NCI-H2196 treated with DMSO at 0.1 percent for 48 hours (cell line): ENCODE data around the gene ATF7IP2.
"Not testable (repeated sequence)": the region's sequence is repeated elsewhere in the genome, so short reads cannot be mapped to it uniquely, and the experiment has no call there.

Source experiments
- DNase-seq: peaks from one replicate; lab custom pipeline; 2025; ENCODE audit not compliant: unreplicated experiment; lab: John Stamatoyannopoulos, UW

Gene ATF7IP2, protein sequence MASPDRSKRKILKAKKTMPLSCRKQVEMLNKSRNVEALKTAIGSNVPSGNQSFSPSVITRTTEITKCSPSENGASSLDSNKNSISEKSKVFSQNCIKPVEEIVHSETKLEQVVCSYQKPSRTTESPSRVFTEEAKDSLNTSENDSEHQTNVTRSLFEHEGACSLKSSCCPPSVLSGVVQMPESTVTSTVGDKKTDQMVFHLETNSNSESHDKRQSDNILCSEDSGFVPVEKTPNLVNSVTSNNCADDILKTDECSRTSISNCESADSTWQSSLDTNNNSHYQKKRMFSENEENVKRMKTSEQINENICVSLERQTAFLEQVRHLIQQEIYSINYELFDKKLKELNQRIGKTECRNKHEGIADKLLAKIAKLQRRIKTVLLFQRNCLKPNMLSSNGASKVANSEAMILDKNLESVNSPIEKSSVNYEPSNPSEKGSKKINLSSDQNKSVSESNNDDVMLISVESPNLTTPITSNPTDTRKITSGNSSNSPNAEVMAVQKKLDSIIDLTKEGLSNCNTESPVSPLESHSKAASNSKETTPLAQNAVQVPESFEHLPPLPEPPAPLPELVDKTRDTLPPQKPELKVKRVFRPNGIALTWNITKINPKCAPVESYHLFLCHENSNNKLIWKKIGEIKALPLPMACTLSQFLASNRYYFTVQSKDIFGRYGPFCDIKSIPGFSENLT

DNA sequence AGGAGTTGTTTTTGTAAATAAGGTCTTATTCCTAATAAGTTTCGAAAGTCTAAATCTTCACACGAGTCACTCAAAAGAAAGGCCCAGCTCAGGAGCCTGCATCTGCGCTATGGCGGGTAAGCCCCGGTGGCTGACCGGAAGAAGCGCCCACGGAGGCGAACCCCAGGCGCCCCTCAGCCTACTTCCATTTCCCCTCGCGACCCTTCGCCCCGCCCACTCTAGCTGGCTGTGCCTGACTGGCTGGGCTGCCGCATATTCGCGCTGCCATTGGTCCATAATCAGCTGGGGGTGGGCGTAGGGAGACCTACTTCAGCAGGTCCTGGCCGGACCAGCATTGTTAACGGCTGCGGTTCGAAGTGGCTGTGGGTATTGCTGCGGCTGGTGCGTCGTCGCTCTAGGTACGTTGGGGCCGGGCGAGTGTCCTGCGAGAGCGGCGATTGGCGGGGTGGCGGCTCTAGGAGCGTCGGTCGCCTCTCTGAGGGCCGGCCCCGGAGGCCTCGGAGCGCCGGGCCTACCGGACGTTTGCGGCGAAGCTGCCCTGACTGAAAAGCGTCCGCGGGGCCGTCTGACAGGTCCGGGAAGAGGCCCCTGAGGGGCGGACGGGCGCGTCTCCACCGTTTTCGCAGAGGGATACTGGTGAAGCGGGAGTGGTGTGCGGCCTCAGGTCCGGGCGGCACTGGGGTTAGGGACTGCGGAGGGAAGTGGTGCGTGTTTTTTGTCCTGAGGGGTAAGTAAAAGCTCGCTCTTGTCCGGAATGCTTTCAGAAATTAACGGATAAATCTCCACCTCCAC is at the start of gene ATF7IP2:
ATF7IP2 (plus strand) TSS at position 337 of the 792 bp plus-strand sequence. CDS start 44,560 bp downstream, outside the sequence.
- DNase-seq = no peak

- DNase-seq = no peak
Observed at GRCh38 chr16:10338426-10338825, 47.4 kb upstream of the ATF7IP2 start.

- no peak for DNase-seq
Observed at GRCh38 chr16:10339777-10340732, 45.8 kb upstream of the ATF7IP2 start.

DNA sequence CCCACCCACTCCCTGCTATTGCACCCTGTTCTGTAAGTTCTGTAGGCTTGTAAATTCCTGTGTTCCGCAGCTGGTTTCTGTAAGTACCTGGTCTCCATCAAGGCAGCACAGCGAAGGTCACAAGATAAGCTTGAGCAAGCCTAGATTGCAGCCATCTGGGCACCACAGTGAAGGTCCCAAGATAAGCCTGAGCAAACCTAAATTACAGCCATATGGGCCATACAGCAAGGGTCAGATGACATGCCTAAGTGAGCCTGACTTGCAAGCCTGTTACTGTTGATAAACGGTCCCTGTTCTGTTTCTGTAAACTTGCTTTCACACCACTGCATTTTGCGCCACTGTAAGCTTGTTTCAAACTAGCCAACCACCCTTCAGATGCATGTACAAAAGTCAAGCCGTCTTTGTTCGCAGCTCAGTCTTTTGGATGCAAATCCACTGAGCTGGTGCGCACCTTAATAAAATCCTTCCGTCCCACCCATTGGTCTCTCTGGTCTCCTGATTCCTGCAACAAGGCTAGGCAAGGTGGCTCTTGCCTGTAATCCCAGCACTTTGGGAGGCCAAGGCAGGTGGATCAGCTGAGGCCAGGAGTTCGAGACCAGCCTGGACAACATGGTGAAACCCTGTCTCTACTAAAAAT is 42.6 kb upstream of the ATF7IP2 start:
- DNase-seq = no peak

GRCh38 chr16:10344699-10345098 is 41.2 kb upstream of the ATF7IP2 start:
- DNase-seq = not testable (repeated sequence)

DNA sequence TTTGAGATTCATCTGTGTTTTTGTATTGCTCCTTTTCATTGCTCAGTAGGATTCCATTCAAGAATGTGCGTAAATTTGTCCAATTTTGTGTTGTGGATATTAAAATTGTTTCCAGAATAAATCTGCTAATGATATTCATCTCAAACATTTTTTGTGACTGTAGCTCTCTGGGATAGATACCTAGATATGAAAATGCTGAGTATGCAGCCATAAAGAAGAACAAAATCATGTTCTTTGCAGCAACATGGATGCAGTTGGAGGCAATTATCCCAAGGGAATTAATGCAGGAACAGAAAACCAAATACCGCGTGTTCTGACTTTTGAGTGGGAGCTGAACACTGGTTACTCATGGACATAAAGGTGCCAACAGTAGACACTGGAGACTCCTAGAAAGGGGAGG is 40.2 kb upstream of the ATF7IP2 start:
- DNase-seq = no peak

GRCh38 chr16:10349851-10350250 is 36.0 kb upstream of the ATF7IP2 start:
- no peak for DNase-seq

DNA sequence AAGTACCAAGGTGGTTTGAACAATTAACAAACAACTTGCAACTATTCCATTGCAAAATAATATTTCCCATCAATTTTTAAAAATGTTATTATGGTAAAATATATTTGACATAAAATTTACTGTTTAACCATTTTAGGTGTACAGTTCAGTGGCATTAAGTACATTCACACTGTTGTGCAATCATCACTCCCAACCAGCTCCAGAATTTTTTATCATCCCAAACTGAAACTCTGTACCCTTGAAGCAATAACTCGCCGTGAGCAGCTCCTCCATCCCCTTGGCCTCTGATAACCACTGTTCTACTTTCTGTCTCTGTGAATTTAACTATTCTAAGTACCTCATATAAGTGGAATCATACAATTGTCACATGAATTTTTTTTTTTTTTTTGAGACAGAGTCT is 33.6 kb upstream of the ATF7IP2 start:
- no peak for DNase-seq

- DNase-seq = no peak
Observed at GRCh38 chr16:10355589-10355988, 30.3 kb upstream of the ATF7IP2 start.

DNA sequence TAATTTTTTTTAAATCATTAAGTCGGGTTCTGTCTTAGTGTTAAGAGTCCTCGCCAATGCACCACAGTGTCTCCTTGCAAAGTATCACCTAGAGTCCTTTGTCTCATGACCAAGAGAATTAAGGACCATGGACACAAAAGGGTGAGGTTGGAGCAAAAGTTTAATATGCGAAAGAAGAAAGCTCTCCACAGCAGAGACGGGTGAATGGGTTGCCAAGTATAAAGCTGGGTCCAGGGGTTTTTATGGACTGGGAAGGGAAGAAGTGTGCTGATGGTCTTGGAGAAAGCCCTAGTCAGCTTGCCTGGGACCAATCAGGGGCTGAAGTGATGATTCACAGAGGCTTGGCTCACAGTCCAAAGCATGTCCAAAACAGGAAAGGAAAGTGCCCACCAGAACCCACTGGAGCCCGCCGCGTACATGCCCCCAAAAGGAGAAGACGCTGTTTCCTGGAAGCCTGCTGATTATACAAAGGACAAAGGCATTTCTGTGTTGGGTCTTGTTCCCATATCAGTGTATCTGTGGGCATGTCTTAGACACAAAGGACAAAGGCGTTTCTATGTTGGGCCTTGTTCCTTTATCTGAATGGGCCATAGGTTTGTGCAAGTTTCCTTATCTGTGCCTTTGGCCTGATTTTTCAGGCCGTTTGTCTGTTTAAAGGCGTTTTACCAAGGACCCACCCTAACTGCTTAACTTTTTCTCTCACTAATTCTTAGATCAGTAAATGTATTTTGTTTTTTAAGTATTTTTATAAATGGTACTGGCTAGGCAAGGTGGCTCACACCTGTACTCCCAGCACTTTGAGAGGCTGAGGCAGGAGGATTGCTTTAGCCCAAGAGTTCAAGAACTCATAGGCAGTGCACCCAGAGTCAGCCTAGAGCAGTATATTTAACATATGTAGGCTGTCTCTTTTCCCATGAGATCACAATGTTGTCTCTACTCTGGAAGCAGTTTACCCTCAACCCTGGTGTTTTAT is 28.7 kb upstream of the ATF7IP2 start:
- DNase-seq = no peak

DNA sequence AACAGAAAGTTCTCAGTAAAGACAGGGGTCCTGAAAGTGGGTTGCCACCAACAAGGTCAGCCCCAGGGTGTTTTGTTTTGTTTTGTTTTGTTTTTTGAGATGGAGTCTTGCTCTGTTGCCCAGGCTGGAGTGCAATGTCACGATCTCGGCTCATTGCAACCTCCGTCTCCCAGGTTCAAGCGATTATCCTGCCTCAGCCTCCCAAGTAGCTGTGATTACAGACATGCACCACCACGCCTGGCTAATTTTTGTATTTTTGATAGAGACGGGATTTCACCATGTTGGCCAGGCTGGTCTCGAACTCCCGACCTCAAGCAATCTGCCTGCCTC is 24.1 kb upstream of the ATF7IP2 start:
- DNase-seq = not testable (repeated sequence)

GRCh38 chr16:10362077-10362863 is 23.6 kb upstream of the ATF7IP2 start:
- no peak for DNase-seq

- DNase-seq = not testable (repeated sequence)
Observed at GRCh38 chr16:10362864-10363197, 23.0 kb upstream of the ATF7IP2 start.

DNA sequence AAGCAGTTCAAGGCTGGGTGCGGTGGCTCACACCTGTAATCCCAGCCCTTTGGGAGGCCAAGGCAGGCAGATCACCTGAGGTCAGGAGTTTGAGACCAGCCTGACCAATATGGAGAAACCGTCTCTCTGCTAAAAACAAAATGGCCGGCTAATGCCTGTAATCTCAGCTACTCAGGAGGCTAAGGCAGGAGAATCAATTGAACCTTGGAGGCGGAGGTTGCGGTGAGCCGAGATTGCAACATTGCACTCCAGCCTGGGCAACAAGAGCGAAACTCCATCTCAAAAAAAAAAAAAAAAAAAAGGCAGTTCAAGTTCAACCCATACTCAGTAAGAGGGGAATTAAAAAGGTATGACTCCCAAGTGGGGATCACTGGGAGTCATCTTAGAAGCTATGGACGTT is 19.2 kb upstream of the ATF7IP2 start:
- DNase-seq = not testable (repeated sequence)

DNA sequence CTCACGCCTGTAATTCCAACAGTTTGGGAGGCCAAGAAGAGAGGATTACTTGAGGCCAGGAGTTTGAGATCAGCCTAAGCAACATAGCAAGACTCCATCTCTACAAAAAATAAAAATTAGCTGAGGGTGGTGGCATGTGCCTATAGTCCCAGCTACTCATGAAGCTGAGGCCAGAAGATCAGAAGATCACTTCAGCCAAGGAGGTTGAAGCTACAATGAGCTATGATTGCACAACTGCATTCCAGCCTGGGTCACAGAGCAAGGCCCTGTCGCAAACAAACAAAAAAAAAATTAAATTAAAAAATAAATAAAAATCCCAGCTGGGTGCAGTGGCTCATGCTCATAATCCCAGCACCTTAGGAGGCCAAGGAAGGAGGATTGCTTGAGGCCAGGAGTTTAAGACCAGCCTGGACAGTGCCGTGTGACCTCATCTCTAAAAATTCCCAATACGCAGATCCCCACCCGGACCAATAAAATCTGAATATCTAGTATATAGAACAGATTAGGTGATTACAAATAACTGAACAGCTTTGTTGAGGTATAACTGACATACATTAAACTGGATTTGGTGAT is 18.2 kb upstream of the ATF7IP2 start:
- no peak for DNase-seq

- DNase-seq = no peak
Observed at GRCh38 chr16:10368969-10369551, 16.8 kb upstream of the ATF7IP2 start.

DNA sequence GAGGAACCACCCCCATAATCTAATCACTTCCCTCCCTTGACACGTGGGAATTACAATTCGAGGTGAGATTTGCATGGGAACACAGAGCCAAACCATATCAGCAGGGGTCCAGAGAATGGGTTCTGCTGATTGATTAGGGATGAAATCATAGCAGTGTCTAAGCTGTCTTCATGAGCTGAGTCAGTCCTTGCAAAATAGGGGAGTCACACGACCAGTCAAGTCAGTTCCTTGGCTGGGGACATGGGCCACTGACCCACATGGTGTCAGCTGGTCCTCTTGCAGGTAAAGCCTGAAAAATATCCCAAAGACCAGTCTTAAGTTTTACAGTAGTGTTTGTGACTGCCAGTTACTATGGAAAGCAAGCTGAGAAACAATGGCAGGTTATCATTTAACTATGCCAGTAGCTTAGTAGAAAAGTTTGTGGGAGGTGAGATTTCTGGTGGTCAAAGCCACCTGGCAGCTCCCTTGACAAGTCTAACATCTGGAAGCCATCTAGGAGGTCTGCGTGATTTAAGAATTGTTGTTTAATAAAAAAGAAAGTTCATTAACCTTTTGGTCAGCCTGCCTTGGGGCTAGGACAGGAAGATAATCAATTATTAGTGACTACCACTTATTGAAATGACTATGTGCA is 15.7 kb upstream of the ATF7IP2 start:
- no peak for DNase-seq
